MM.1S (cell line): ENCODE measurements around the gene BLOC1S1.

ENCODE experiments used
- DNase-seq: peaks from one replicate; pipeline ENCODE4 v3.0.0-alpha.2; 2015
- H2AFZ ChIP-seq: fragments of 300-600 bp; sonication (generic); 2 replicates; pipeline ENCODE4 v1.6.0; 2016; ENCODE audit warnings: antibody characterized with exemption, low read length
- H3F3A ChIP-seq: fragments of 300-600 bp; sonication (generic); 2 replicates; pipeline ENCODE4 v1.6.1; 2016; ENCODE audit warnings: mild to moderate bottlenecking, antibody characterized with exemption, low read length, moderate library complexity, mixed read lengths; ENCODE audit not compliant: insufficient read depth
- H3K27ac ChIP-seq: fragments of 300-600 bp; sonication (generic); 2 replicates; pipeline ENCODE4 v1.5.1; 2016; ENCODE audit warnings: mild to moderate bottlenecking, low read length
- H3K27me3 ChIP-seq: fragments of 300-600 bp; sonication (generic); replicated peaks from 2 replicates; pipeline ENCODE4 v1.6.0; 2016; ENCODE audit warnings: low read length; ENCODE audit not compliant: insufficient read depth
- H3K36me3 ChIP-seq: fragments of 300-600 bp; sonication (generic); replicated peaks from 2 replicates; pipeline ENCODE4 v1.6.1; 2016; ENCODE audit warnings: mild to moderate bottlenecking, low read length, mixed read lengths; ENCODE audit not compliant: insufficient read depth
- H3K4me1 ChIP-seq: fragments of 300-600 bp; sonication (generic); 2 replicates; pipeline ENCODE4 v1.6.1; 2016; ENCODE audit warnings: low read length, mixed read lengths
- H3K4me2 ChIP-seq: fragments of 300-600 bp; sonication (generic); 2 replicates; pipeline ENCODE4 v1.6.0; 2016; ENCODE audit warnings: low read depth, low read length
- H3K4me3 ChIP-seq: fragments of 300-600 bp; sonication (generic); 2 replicates; pipeline ENCODE4 v1.5.1; 2016; ENCODE audit warnings: low read length, mixed read lengths
- H3K79me2 ChIP-seq: fragments of 300-600 bp; sonication (generic); 2 replicates; pipeline ENCODE4 v1.6.1; 2016; ENCODE audit warnings: mixed run types, low read length, mixed read lengths
- H3K9ac ChIP-seq: fragments of 300-600 bp; sonication (generic); 2 replicates; pipeline ENCODE4 v1.6.1; 2016; ENCODE audit warnings: low read length, mixed read lengths
- H3K9me2 ChIP-seq: fragments of 300-600 bp; sonication (generic); replicated peaks from 2 replicates; pipeline ENCODE4 v1.6.1; 2016; ENCODE audit warnings: mild to moderate bottlenecking, low read length, mixed read lengths; ENCODE audit not compliant: insufficient read depth
- H3K9me3 ChIP-seq: fragments of 300-600 bp; sonication (generic); replicated peaks from 2 replicates; pipeline ENCODE4 v1.6.1; 2016; ENCODE audit warnings: mild to moderate bottlenecking, low read length, mixed read lengths; ENCODE audit not compliant: insufficient read depth
- H4K20me1 ChIP-seq: fragments of 300-600 bp; sonication (generic); 2 replicates; pipeline ENCODE4 v1.6.1; 2016; ENCODE audit warnings: mild to moderate bottlenecking, low read length, moderate library complexity, mixed read lengths; ENCODE audit not compliant: insufficient read depth
- EZH2 ChIP-seq: fragments of 300-600 bp; sonication (generic); optimal IDR thresholded peaks from 2 replicates; pipeline ENCODE3; 2017; ENCODE audit warnings: low read depth, mild to moderate bottlenecking, antibody characterized with exemption, low read length, mixed read lengths
- EZH2phosphoT487 ChIP-seq: fragments of 300-600 bp; sonication (generic); IDR thresholded peaks from 2 replicates; pipeline ENCODE4 v1.6.1; 2018; ENCODE audit warnings: antibody characterized with exemption, low read length
- TF ChIP-seq, protein P1 (sequence below): fragments of 300-600 bp; sonication (generic); IDR thresholded peaks from 2 replicates; pipeline ENCODE4 v1.5.1; 2016; ENCODE audit warnings: antibody characterized with exemption, low read length, mixed read lengths

BLOC1S1 gene

DNA sequence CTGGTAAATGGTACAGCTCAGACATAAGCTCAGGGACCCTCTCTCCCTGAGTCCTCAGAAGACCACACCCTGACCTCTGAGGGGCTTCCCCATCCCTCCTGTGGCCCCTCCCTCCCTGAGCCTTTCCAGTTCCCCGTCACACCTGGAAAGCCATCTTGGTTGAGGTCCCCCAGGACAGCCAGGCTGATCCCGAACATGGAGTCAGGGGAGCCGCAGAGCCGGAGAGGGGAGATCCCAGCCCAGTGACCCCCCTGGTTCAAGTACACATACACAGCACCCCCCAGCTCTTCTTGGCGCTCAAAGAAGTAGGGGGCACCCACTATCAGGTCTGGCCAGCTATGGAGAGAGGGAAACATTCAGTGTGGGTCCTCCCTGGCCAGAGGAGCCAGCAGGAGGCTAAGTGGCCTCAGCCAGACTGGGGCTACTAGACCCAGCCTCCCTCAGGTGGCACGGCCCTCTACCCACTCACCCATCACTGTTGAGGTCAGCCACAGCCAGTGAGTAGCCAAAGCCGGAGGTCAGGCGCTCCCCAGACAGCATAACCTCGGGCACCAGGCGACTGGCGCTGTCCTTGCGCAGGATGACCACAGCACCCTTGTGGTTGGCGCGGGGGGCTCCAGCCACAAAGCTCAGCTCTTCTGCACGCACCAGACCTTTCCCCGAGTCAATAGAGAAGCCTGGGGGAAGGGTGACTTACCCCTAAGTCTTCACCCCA lies 17.4 kb upstream of the BLOC1S1 start:
- no peaks in the 10 kb centered on the region for H3K4me1 ChIP-seq
- DNase-seq = no peak
- H3K36me3 ChIP-seq = no peaks in the 10 kb centered on the region
- H3K27ac ChIP-seq = no peak overlapping the region
- no peaks in the 10 kb centered on the region; the same call in 1 of the 2 replicates for H3K27me3 ChIP-seq
- H4K20me1 ChIP-seq = no peaks in the 10 kb centered on the region
- H3K4me3 ChIP-seq = no peak overlapping the region
- no peaks in the 10 kb centered on the region for H3K9me3 ChIP-seq
- H3F3A ChIP-seq = no peaks in the 10 kb centered on the region
- TF ChIP-seq, protein P1, sequence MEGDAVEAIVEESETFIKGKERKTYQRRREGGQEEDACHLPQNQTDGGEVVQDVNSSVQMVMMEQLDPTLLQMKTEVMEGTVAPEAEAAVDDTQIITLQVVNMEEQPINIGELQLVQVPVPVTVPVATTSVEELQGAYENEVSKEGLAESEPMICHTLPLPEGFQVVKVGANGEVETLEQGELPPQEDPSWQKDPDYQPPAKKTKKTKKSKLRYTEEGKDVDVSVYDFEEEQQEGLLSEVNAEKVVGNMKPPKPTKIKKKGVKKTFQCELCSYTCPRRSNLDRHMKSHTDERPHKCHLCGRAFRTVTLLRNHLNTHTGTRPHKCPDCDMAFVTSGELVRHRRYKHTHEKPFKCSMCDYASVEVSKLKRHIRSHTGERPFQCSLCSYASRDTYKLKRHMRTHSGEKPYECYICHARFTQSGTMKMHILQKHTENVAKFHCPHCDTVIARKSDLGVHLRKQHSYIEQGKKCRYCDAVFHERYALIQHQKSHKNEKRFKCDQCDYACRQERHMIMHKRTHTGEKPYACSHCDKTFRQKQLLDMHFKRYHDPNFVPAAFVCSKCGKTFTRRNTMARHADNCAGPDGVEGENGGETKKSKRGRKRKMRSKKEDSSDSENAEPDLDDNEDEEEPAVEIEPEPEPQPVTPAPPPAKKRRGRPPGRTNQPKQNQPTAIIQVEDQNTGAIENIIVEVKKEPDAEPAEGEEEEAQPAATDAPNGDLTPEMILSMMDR = no peak
- no peak for TF ChIP-seq EZH2
- TF ChIP-seq EZH2phosphoT487 = no peak
- H3K9me2 ChIP-seq = no peaks in the 10 kb centered on the region
- H3K79me2 ChIP-seq = no peaks in the 10 kb centered on the region
- H3K9ac ChIP-seq = no peak overlapping the region
- H3K4me2 ChIP-seq = no peak overlapping the region
- H2AFZ ChIP-seq = no peak overlapping the region

DNA sequence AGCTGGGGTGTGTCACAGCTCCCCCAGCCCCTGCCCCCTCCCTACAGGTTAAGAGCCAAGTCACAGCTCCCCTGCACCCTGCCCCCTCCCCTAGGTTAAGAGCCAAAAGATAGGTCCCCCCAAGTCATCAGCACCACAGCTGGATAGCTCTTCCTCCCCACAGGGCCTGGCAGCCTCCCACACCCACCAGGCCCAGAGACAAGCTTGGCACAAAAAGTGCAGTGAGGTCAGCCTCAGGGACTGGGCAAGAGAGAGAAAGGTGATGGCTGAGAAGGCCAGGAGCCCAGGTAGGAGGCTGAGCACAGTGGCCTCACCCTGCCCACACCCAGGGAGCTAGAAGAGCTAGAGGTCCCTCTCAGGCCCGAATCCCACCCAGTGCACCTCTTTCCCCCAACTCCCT lies 16.9 kb upstream of the BLOC1S1 start:
- Histone ChIP-seq H3K36me3 (no peaks in the 10 kb centered on the region), H3K27ac (no peak overlapping the region), H3K9me3 (no peaks in the 10 kb centered on the region), H3K79me2 (no peaks in the 10 kb centered on the region), H3K4me1 (no peaks in the 10 kb centered on the region), H3K9ac (no peak overlapping the region), H2AFZ (no peak overlapping the region), H3K4me3 (no peak overlapping the region), H3K9me2 (no peaks in the 10 kb centered on the region), H3K27me3 (no peaks in the 10 kb centered on the region; the same call in 1 of the 2 replicates), H3F3A (no peaks in the 10 kb centered on the region), H3K4me2 (no peak overlapping the region), H4K20me1 (no peaks in the 10 kb centered on the region)
- DNase-seq = no peak
- TF ChIP-seq EZH2phosphoT487 (no peak), EZH2 (no peak)
- TF ChIP-seq, protein P1 = no peak

DNA sequence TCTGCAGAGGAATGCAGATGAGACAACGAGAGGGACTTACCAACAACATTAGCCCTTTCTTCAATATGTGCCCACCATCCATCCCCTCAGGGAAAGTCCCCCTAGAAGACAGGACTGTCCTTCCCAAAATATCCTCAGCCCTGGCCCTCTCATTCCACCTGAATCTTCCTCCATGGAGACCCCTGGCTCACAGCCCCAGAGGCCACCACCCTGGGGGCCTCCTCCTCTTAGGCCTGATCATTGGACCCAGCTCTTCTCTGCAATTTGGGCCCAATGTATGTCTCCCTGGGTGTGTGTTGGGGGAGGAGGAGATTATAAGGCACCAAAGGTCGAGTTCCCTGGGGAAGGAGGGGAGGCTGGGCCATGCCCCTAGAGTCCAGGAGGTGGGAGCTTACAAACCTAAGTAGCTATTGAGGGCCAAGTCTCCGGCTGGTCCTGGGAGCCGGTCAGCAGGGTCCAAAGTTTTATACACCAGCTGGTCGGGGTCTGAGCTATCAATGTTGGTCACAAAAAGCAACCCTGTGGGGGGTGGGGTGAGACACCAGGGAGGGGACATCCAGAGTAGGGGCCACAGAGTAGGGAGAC lies 16.3 kb upstream of the BLOC1S1 start:
- Histone ChIP-seq H3K9me3 (no peaks in the 10 kb centered on the region), H3K79me2 (no peaks in the 10 kb centered on the region), H3K27ac (no peak overlapping the region), H3K4me3 (no peak overlapping the region), H3K27me3 (no peaks in the 10 kb centered on the region; the same call in 1 of the 2 replicates), H4K20me1 (no peaks in the 10 kb centered on the region), H3F3A (no peaks in the 10 kb centered on the region), H2AFZ (no peak overlapping the region), H3K4me1 (no peaks in the 10 kb centered on the region), H3K9me2 (no peaks in the 10 kb centered on the region), H3K36me3 (no peaks in the 10 kb centered on the region), H3K4me2 (no peak overlapping the region), H3K9ac (no peak overlapping the region)
- TF ChIP-seq, protein P1 = no peak
- TF ChIP-seq EZH2phosphoT487 (no peak), EZH2 (no peak)
- no peak for DNase-seq
